ENCODE measurements around the gene ADGRG2. TPM values are rescaled to one million over a fixed set of nuclear protein-coding genes. Genes with fewer than 3 reads are reported as not detected.

The ADGRG2 gene
- total and polyA plus RNA-seq, 2 of the 13 experiments (the other 11 are each of a cell fraction or from before 2014, with no cell fraction given) = not detected

DNA sequence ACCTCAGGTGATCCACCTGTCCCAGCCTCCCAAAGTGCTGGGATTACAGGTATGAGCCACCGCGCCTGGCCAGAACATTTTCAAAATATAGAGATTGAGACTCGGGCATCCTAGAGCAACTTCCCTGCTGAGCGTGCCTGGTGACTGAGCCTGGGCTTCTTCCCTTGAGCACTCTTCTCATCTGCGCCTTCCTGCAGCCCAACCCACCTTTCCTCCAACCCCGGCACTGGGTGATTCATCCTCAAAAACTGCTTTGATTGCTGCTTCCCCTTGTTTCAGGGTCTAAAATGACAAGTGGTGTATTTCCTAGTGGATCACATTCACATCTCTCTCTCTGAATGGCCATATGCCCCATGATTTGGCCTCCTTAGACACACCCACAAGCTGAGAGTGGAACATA is 176.1 kb downstream of the ADGRG2 start (continued):
- TF ChIP-seq, protein P1, sequence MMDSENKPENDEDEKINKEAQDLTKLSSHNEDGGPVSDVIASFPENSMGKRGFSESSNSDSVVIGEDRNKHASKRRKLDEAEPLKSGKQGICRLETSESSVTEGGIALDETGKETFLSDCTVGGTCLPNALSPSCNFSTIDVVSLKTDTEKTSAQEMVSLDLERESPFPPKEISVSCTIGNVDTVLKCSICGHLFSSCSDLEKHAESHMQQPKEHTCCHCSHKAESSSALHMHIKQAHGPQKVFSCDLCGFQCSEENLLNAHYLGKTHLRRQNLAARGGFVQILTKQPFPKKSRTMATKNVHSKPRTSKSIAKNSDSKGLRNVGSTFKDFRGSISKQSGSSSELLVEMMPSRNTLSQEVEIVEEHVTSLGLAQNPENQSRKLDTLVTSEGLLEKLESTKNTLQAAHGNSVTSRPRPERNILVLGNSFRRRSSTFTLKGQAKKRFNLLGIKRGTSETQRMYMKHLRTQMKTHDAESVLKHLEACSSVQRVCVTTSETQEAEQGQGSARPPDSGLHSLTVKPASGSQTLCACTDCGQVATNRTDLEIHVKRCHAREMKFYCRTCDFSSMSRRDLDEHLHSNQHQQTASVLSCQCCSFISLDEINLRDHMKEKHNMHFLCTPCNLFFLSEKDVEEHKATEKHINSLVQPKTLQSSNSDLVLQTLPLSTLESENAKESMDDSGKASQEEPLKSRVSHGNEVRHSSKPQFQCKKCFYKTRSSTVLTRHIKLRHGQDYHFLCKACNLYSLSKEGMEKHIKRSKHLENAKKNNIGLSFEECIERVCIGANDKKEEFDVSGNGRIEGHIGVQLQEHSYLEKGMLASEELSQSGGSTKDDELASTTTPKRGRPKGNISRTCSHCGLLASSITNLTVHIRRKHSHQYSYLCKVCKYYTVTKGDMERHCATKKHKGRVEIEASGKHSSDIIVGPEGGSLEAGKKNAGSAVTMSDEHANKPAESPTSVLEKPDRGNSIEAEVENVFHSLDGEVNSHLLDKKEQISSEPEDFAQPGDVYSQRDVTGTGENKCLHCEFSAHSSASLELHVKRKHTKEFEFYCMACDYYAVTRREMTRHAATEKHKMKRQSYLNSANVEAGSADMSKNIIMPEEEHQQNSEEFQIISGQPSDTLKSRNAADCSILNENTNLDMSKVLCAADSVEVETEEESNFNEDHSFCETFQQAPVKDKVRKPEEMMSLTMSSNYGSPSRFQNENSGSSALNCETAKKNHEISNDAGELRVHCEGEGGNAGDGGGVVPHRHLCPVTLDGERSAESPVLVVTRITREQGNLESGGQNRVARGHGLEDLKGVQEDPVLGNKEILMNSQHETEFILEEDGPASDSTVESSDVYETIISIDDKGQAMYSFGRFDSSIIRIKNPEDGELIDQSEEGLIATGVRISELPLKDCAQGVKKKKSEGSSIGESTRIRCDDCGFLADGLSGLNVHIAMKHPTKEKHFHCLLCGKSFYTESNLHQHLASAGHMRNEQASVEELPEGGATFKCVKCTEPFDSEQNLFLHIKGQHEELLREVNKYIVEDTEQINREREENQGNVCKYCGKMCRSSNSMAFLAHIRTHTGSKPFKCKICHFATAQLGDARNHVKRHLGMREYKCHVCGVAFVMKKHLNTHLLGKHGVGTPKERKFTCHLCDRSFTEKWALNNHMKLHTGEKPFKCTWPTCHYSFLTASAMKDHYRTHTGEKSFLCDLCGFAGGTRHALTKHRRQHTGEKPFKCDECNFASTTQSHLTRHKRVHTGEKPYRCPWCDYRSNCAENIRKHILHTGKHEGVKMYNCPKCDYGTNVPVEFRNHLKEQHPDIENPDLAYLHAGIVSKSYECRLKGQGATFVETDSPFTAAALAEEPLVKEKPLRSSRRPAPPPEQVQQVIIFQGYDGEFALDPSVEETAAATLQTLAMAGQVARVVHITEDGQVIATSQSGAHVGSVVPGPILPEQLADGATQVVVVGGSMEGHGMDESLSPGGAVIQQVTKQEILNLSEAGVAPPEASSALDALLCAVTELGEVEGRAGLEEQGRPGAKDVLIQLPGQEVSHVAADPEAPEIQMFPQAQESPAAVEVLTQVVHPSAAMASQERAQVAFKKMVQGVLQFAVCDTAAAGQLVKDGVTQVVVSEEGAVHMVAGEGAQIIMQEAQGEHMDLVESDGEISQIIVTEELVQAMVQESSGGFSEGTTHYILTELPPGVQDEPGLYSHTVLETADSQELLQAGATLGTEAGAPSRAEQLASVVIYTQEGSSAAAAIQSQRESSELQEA (CRISPR knock-in tag; IDR thresholded peaks at IDR 0.05; ENCODE audit: not compliant biosample characterization) = no peak
- no peak for TF ChIP-seq ZNF7 (CRISPR knock-in tag; IDR thresholded peaks at IDR 0.05)
- TF ChIP-seq SOX5 (CRISPR knock-in tag; IDR thresholded peaks at IDR 0.05; ENCODE audit: borderline replicate concordance) = no peak
- no peak for TF ChIP-seq ZNF205 (CRISPR knock-in tag; IDR thresholded peaks at IDR 0.05)
- no peak for TF ChIP-seq ZNF547 (CRISPR knock-in tag; IDR thresholded peaks at IDR 0.05)
- no peak for TF ChIP-seq HMGA1 (CRISPR knock-in tag; conservative IDR thresholded peaks at IDR 0.05)
- no peak for TF ChIP-seq ZNF367 (CRISPR knock-in tag; IDR thresholded peaks at IDR 0.05; ENCODE audit: borderline replicate concordance)
- TF ChIP-seq, protein P2, sequence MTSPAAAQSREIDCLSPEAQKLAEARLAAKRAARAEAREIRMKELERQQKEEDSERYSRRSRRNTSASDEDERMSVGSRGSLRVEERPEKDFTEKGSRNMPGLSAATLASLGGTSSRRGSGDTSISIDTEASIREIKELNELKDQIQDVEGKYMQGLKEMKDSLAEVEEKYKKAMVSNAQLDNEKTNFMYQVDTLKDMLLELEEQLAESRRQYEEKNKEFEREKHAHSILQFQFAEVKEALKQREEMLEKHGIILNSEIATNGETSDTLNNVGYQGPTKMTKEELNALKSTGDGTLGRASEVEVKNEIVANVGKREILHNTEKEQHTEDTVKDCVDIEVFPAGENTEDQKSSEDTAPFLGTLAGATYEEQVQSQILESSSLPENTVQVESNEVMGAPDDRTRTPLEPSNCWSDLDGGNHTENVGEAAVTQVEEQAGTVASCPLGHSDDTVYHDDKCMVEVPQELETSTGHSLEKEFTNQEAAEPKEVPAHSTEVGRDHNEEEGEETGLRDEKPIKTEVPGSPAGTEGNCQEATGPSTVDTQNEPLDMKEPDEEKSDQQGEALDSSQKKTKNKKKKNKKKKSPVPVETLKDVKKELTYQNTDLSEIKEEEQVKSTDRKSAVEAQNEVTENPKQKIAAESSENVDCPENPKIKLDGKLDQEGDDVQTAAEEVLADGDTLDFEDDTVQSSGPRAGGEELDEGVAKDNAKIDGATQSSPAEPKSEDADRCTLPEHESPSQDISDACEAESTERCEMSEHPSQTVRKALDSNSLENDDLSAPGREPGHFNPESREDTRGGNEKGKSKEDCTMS (CRISPR knock-in tag; conservative IDR thresholded peaks at IDR 0.05) = no peak

Measured in HepG2 (cell line).